ENCODE measurements around the gene ZNF563. TPM values are rescaled to one million over a fixed set of nuclear protein-coding genes. Genes with fewer than 3 reads are reported as not detected.

Gene ZNF563
- total and polyA plus RNA-seq, 10 of the 15 experiments (the other 5 are each of a cell fraction or from before 2014, with no cell fraction given), result 1.7 to 6.4 (median 2.8) TPM

DNA sequence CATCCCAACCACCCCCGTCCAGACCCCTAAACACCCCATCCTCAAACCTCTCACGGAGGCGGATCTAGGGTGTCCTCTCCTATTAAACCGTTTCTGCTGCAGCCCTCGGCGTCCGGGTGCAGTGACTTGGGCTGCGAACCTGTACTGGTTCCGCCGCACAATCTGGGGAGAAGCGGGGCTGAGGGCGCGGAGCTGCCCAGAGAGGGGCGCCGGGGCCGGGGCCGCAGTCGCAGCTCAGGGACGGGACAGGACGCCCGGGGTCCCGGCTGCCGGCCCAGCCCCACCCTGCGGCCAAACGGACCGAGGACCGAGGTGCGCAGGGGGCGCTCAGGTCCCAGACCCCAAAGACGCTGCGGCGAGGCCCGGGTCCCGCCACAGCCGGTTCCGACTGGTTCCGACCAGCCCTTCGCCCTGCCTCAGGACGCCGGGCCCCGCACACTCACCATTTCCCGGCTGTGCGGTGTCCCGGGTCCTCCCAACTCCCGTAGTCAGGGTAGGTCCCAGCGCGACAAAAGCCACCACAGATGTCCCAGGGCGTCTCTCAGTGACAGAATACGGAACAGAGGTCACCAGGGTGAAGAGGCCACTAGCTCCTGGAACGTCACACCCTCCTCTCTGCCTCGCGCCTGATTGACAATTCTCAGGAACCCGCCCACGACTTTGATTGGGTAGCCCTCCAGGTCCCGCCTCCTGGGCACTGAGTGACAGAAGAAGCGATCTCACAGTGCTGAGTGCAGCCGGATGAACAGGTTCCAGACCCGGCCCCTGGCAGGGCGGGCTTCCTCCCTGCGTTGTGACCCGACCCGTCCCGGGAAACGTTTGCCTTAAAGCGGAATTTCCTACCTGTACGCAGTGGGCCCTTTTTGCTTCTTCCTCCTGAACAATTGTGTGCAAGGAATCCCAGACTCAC lies 38.9 kb downstream of the ZNF563 start, which contains the start of gene ZNF44 (continued):
- TF ChIP-seq CREM (IDR thresholded peaks at IDR 0.05; ENCODE audit: low read depth), result peak; percentile 76
- no peak for TF ChIP-seq RAD21 (IDR thresholded peaks at IDR 0.05; ENCODE audit: insufficient read depth, low read depth, low read length)
- no peak for TF ChIP-seq CHD1 (IDR thresholded peaks at IDR 0.05; ENCODE audit: low read depth, low read length)
- no peak for TF ChIP-seq PAX8 (IDR thresholded peaks at IDR 0.05)
- TF ChIP-seq YBX1 (IDR thresholded peaks at IDR 0.05), result no peak
- TF ChIP-seq ESRRA (IDR thresholded peaks at IDR 0.05; ENCODE audit: low read length), result peak; percentile 28; the same call in 1 of the 2 replicates
- no peak for TF ChIP-seq NRF1 (conservative IDR thresholded peaks at IDR 0.05; ENCODE audit: low read depth, low read length)
- TF ChIP-seq RAD51 (IDR thresholded peaks at IDR 0.05), result no peak
- TF ChIP-seq, protein P1, sequence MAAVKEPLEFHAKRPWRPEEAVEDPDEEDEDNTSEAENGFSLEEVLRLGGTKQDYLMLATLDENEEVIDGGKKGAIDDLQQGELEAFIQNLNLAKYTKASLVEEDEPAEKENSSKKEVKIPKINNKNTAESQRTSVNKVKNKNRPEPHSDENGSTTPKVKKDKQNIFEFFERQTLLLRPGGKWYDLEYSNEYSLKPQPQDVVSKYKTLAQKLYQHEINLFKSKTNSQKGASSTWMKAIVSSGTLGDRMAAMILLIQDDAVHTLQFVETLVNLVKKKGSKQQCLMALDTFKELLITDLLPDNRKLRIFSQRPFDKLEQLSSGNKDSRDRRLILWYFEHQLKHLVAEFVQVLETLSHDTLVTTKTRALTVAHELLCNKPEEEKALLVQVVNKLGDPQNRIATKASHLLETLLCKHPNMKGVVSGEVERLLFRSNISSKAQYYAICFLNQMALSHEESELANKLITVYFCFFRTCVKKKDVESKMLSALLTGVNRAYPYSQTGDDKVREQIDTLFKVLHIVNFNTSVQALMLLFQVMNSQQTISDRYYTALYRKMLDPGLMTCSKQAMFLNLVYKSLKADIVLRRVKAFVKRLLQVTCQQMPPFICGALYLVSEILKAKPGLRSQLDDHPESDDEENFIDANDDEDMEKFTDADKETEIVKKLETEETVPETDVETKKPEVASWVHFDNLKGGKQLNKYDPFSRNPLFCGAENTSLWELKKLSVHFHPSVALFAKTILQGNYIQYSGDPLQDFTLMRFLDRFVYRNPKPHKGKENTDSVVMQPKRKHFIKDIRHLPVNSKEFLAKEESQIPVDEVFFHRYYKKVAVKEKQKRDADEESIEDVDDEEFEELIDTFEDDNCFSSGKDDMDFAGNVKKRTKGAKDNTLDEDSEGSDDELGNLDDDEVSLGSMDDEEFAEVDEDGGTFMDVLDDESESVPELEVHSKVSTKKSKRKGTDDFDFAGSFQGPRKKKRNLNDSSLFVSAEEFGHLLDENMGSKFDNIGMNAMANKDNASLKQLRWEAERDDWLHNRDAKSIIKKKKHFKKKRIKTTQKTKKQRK (IDR thresholded peaks at IDR 0.05; ENCODE audit: low read depth, low read length), result peak; percentile 92
- no peak for TF ChIP-seq EGR1 (IDR thresholded peaks at IDR 0.05; ENCODE audit: borderline replicate concordance in 1 of 2, low read depth in 2 of 2, low read length in 2 of 2)
- TF ChIP-seq NR2F1 (conservative IDR thresholded peaks at IDR 0.05), result peak; percentile 99
- TF ChIP-seq FOXM1 (IDR thresholded peaks at IDR 0.05; ENCODE audit: low read depth, low read length), result no peak
- TF ChIP-seq, protein P2, sequence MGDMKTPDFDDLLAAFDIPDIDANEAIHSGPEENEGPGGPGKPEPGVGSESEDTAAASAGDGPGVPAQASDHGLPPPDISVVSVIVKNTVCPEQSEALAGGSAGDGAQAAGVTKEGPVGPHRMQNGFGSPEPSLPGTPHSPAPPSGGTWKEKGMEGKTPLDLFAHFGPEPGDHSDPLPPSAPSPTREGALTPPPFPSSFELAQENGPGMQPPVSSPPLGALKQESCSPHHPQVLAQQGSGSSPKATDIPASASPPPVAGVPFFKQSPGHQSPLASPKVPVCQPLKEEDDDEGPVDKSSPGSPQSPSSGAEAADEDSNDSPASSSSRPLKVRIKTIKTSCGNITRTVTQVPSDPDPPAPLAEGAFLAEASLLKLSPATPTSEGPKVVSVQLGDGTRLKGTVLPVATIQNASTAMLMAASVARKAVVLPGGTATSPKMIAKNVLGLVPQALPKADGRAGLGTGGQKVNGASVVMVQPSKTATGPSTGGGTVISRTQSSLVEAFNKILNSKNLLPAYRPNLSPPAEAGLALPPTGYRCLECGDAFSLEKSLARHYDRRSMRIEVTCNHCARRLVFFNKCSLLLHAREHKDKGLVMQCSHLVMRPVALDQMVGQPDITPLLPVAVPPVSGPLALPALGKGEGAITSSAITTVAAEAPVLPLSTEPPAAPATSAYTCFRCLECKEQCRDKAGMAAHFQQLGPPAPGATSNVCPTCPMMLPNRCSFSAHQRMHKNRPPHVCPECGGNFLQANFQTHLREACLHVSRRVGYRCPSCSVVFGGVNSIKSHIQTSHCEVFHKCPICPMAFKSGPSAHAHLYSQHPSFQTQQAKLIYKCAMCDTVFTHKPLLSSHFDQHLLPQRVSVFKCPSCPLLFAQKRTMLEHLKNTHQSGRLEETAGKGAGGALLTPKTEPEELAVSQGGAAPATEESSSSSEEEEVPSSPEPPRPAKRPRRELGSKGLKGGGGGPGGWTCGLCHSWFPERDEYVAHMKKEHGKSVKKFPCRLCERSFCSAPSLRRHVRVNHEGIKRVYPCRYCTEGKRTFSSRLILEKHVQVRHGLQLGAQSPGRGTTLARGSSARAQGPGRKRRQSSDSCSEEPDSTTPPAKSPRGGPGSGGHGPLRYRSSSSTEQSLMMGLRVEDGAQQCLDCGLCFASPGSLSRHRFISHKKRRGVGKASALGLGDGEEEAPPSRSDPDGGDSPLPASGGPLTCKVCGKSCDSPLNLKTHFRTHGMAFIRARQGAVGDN (IDR thresholded peaks at IDR 0.05), result no peak; the same call in 1 of the 2 replicates
- no peak for TF ChIP-seq ZNF207 (IDR thresholded peaks at IDR 0.05; ENCODE audit: borderline replicate concordance)
- peak in 1 of 2 experiments; percentile 6; a peak in 1 of 4 replicates for TF ChIP-seq BHLHE40 (IDR thresholded peaks at IDR 0.05; ENCODE audit: borderline replicate concordance in 1 of 2, low read depth in 2 of 2, low read length in 1 of 2)
- TF ChIP-seq, protein P3, sequence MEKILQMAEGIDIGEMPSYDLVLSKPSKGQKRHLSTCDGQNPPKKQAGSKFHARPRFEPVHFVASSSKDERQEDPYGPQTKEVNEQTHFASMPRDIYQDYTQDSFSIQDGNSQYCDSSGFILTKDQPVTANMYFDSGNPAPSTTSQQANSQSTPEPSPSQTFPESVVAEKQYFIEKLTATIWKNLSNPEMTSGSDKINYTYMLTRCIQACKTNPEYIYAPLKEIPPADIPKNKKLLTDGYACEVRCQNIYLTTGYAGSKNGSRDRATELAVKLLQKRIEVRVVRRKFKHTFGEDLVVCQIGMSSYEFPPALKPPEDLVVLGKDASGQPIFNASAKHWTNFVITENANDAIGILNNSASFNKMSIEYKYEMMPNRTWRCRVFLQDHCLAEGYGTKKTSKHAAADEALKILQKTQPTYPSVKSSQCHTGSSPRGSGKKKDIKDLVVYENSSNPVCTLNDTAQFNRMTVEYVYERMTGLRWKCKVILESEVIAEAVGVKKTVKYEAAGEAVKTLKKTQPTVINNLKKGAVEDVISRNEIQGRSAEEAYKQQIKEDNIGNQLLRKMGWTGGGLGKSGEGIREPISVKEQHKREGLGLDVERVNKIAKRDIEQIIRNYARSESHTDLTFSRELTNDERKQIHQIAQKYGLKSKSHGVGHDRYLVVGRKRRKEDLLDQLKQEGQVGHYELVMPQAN (conservative IDR thresholded peaks at IDR 0.05), result no peak; the same call in 1 of the 2 replicates
- no peak for TF ChIP-seq NFIC (IDR thresholded peaks at IDR 0.05; ENCODE audit: low read depth, low read length)
- 0 out of 2 replicates have a peak, but pooled peaks have one; percentile 15 for TF ChIP-seq CBX5 (IDR thresholded peaks at IDR 0.05; ENCODE audit: low read depth)
- TF ChIP-seq MEF2B (IDR thresholded peaks at IDR 0.05; ENCODE audit: partially characterized antibody, poor library complexity, severe bottlenecking), result no peak
- no peak for TF ChIP-seq CBX3 (IDR thresholded peaks at IDR 0.05; ENCODE audit: borderline replicate concordance, low read depth)
- peak; percentile 73 for TF ChIP-seq LARP7 (IDR thresholded peaks at IDR 0.05)

Data from GM12878 (cell line).